Measurements from ENCODE around the gene PNPLA2.

Gene PNPLA2

GRCh38 chr11:803467-803742 lies 15.3 kb upstream of the PNPLA2 start:
- DNase-seq (ENCODE audit: insufficient read length, low spot score), result no peak

GRCh38 chr11:803770-804598 lies 14.7 kb upstream of the PNPLA2 start:
- FAIRE-seq (no peak), DNase-seq (ENCODE audit: insufficient read length, low spot score) (no peak)
- no peak for TF ChIP-seq CTCF (IDR thresholded peaks at IDR 0.05; ENCODE audit: insufficient read depth, missing control alignments)

More at GRCh38 chr11:803467-803742, 15.3 kb upstream of the PNPLA2 start:
- FAIRE-seq, result no peak
- no peak for TF ChIP-seq CTCF (IDR thresholded peaks at IDR 0.05; ENCODE audit: insufficient read depth, missing control alignments)

- DNase-seq (ENCODE audit: insufficient read length, low spot score) (no peak), FAIRE-seq (no peak)
These were observed 14.1 kb upstream of the PNPLA2 start for GRCh38 chr11:804599-804964.

GRCh38 chr11:808427-809286 lies 10.1 kb upstream of the PNPLA2 start:
- TF ChIP-seq CTCF (IDR thresholded peaks at IDR 0.05; ENCODE audit: insufficient read depth, missing control alignments), result no peak
- DNase-seq (ENCODE audit: insufficient read length, low spot score) (no peak), FAIRE-seq (no peak)

More at GRCh38 chr11:804599-804964, 14.1 kb upstream of the PNPLA2 start:
- TF ChIP-seq CTCF (IDR thresholded peaks at IDR 0.05; ENCODE audit: insufficient read depth, missing control alignments), result no peak

- FAIRE-seq (no peak), DNase-seq (ENCODE audit: insufficient read length, low spot score) (peak; percentile 88)
- TF ChIP-seq CTCF (IDR thresholded peaks at IDR 0.05; ENCODE audit: insufficient read depth, missing control alignments), result no peak
These were observed 9.3 kb upstream of the PNPLA2 start, which contains the start of gene RPLP2 for GRCh38 chr11:809287-810039. TSS of gene RPLP2 (plus strand) at chr11:809967. CDS start at chr11:810235, 268 bp downstream.

GRCh38 chr11:810040-810567 lies 8.6 kb upstream of the PNPLA2 start:
- DNase-seq (ENCODE audit: insufficient read length, low spot score) (no peak), FAIRE-seq (no peak)
- TF ChIP-seq CTCF (IDR thresholded peaks at IDR 0.05; ENCODE audit: insufficient read depth, missing control alignments), result no peak
